Stimulated activated CD8-positive, alpha-beta memory T cell treated with anti-CD3 and anti-CD28 coated beads, Interleukin-2, amount 100 ng/mL, for 1 hour (primary cell): Measurements from ENCODE around the gene TRABD2B.

Experiments
- DNase-seq, 2 donors: peaks; one replicate each; pipeline ENCODE4 v3.0.0-alpha.2; 2020; ENCODE audit warnings: low read depth in 2 of 2

Gene TRABD2B

DNA sequence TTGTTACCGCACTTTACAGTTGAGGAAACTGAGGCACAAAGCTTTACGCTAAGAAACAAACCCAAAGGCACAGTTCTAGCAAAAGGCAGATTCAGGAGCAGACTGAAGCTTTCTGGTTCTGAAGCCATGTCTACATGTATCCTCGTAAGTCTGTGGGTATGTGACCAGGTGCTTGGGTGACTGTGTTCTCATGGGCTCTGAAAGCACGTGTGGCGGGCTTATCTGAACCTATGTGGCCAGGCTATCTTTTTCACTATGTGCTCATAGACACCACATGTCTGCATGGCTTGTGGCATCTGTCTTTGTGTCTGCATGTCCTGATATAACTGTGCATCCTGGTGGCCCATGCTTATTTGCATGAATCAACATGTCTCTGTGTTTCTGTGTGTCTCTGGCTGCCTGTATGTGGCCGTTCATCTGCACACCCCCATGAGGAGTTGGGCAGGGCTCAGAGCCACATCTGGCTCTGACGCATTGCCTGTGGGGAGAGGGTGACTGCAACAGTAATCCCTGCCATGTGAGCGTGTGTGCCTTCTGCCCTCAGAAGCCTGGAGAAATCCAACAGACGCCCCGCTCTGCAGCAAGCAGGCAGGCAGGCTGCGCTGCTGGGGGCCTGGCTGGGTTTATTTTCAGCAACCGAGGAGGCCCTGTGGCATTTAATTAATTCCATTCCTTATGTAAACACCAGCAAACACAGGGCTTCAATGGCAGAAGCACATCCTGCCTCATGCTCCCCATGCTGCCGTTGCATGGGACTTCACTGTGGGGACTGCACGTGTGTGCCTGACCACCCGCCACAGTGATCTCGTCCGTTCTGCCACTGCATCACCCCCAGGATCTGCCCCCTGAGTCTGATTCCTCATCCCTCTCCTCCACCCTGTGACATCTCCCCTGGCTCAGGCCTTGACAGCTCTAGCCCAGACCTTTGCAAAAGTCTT lies 115.4 kb downstream of the TRABD2B start:
- DNase-seq: no peak

DNA sequence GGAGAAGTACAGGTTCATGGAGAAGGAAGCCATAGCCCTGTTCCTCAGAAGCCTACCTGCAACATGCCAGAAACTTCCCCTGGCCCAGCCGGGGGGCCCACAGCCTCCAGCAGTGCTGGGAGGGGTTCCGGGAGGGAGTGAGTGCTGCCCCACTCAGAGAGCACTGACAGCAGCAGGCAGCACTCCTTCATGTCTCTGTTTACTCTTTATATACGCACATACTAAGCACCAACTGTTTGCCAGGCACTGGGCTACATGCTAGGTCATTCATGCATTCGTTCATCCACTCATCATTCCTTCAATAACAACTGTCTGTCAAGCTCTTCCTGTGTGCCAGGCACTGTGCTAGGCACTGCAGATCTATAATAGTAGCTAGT lies 120.6 kb downstream of the TRABD2B start:
- DNase-seq: no peak

DNA sequence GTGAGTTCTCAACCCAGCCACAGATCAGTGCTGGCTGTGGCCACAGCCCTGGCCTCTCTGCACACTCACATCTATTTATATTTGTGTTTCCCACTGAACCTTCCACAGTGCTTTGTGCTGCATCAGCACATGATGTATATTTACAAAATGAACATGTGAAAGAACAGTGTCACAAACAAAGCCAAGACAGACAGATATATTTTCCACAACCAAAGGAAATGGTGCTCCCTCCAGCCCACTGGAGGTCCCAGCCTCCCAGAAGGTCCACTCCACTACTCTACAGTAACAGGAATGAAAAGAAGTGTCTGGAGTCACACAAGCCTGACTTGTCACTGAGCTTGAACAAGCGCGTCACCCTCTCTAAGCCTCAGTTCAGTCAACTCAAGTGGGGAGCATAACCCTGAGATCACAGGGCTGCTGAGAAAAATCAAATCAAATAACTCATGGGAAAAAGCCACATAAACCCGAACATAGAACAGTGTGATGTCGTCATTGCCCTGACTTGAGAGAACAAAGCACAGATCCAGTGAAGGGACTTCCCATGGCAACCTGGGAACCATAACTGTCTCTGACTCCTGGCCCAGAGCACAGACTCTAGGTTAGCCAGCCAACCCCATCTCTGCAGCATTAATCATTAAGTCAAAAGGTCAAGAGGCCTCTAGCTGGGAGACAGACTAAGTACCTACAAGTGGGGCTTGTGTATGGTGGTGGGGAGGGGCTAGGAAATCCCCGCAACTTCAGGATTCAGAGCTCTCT lies 121.2 kb downstream of the TRABD2B start:
- no peak for DNase-seq

DNA sequence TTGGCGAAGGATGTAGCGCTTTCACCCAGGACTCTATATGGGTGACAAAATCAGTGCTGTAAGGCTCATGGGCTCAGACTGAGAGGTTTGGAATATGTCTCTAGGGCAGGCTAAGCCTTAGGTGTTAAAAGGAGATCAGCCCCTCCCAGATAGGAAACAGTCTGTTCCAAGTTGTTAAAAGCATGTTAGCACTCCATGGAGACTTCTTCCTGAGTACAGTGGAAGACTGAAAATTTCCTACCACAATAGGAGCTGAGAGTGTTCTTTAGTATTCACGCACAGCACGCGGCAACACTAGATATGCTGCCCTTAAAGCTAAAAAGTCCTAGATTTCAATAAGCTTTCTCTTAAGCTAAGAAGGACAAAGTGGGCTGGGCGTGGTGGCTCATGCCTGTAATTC lies 122.1 kb downstream of the TRABD2B start:
- DNase-seq: no peak

DNA sequence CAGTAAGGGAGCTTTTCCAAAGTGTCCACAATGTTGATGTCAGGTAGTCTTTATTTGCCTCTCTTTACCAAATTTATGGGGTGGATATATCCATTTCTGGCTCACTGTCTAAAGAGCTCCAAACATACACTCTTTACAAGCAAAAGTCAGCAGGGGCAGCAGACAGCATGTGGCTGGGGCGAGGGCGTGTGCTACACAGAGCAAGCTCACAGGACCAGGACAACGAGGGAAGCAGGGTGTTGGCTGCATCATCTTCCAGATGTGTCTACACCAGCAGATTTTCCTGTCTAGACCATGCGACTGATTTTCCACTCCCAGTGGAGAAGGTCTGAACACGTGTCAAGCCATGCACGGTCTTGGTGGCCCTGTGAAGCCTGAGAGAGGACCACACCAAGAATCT lies 123.8 kb downstream of the TRABD2B start:
- DNase-seq: no peak

DNA sequence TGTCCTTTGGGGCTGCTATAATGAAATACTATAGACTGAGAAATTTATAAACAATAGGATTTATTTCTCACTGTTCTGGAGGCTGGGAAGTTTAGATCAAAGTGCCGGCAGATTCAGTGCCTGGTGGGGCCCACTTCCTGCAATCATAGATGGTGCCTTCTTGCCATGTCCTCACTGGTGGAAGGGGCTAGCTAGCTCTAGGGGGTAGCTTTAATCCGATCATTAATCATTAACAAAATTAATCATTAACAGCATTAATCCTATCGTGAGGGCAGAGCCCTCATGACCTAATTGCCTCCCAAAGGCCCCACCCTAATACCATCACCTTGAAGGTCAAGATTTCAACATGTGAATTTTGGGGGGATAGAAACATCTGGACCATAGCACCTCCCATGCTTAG lies 124.3 kb downstream of the TRABD2B start:
- DNase-seq: no peak

DNA sequence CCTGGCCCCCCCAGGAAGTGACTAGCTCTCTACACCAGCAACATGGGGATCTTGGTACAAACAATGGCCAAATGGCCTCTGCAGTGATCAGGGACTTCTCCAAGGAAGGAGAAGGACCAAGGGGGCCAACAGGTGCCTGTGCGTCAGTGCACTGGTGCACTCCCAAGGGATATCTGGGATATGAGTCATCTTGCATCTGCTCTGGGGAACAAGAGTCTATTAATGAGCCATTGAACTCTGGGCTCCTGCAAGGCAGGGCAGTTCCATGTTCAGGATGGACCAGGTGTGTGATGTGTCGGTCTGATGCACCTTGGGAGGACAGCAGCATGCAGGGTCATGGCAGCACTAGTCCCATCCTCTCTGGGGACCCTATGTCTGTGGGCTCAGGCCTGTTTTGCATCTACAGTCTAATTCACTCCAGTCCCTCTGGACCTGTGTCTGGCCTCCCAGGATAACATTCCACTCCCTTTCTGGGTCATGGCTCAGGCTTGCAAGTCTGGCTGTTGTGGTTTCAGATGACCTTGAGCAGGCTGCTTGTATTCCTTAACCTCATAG lies 125.3 kb downstream of the TRABD2B start:
- no peak for DNase-seq

DNA sequence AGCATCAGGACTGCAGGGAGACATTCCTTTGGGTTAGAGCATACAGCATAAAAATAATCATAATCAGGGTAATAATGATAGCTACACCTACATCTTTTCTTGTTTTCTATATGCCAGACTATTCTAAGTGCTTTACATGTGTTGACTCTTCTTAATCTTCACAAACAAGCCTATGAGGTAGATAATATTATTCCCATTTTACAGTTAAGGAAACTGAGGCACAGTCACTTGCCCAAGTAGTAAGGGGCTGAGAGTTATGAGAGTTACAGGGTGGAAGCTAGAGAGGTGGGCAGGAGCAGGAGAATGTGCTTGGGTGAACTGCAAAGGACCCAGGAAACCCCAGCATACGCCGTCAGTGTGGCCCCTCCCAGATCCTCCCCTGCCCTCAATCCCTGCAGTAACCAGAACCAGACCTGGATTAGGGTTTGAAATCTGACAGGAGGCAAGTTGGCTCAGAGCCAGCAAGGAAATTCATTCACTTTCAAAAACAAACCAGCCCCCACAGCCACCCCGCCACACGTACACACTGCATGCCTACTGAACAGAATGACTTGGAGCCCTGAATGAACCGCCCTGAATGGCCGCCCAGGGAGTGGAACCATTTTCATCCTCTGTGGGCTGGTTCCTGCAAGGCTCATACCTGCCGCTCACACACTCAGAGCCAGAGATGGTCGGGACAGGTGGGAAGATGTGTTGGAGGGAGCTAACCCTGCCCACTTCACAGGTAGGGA lies 126.1 kb downstream of the TRABD2B start:
- no peak for DNase-seq

DNA sequence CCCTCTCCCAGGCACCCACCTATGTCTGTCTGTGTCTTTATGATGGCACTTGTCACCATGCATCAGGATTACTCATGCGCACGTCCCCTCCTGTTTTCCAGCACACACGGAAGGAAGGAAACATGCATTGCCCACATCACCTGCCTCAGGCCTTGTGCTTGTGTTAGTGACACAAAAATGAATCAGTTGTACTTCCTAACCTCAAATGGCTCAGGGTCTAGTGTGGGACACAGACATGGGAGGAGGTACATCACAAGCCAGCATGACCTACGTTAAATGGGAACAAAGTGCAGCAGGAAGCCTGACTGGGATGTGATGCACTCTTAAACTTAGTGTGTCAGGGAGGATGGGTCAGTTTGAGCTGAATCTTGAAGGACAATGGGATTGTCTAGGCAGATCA lies 126.7 kb downstream of the TRABD2B start:
- no peak for DNase-seq

DNA sequence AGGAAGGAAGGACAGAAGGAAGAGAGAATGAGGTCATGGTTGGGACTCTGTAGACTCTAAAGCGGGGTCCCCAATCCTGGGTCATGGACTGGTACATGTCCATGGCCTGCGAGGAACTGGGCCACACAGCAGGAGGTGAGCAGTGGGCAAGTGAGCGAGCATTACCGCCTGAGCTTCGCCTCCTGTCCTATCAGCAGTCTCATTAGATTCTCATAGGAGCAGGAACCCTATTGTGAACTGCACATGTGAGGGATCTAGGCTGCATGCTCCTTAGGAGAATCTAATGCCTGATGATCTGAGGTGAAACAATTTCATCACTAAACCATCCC lies 128.9 kb downstream of the TRABD2B start:
- DNase-seq: no peak

DNA sequence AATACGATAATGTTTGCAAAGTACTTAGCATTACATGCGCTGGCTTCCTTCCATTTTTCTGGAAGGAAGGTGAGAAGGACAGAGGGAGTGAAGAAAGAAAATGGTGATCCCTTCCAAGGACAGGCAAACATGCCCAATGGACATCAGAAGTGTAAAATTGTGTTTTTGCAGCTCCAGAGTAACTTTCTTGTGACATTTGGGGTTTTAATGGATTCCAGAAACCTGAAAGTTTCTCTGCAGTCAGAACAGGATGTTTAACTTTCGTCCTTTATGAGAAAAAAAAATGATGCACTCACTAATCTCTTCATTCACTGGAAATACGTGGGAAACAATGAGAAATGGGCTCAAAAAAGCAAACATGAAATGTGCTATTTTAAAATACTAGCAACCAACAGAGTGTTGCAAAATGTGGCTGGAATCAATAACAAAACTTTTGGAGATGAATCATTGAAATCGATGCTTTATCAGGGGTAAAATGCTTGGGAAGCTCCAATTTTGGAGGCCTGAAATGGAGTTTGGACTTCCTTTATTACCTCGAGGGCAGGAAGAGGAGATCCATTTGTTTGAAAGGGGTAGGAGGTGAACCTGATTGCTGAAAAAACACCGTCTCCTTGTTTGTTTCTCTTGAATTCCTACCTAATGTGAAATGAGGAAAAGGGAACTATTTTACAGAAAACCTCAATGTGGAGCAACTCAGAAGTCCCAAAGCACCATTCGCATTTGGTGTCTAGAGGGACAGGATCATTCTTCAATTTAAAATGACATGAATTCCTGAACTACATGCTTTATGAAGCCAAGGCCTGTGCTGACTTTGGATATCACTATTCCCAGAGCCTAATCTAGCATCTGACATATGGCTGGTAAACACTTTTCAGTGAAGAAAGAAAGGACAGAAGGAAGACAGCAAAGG lies 129.5 kb downstream of the TRABD2B start:
- no peak for DNase-seq

DNA sequence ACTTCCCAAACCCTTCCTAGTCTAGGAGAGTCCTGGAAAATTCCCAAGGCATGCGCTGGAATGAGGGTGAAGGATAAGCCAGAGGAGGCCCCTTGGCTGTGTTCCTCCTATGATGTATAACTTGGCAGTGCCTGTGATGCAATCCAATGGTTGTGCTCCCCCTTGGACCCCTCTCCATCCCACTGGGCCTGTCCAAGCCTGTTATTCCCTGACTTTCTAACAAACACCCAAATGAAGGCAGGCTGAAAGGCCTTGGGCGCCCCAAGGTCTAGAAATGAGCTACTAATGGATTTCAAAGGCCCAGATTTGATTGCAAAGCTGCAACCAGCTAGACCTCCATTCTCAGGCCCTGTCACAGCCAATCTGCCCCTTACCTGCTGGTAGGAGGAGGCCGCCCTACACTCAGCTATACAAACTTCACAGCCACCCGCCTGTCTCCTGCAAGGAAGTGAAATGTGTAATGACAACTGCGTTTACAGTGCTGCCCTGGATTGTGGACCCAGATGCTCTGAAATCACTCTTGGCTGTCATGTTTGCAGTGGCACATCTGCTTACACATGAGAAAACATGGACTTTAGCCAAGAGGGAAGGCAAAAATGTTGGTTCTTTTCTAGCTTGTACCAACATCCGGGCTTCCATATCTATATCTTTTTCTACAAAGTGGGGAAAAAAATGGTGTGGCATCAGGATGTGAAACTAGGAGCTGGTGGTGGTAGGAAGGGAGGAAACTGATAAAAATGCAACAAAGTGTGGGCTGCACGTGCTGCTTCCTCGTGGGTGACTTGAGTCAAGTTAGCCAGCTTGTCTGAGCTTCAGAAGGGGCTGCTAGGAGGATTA lies 130.4 kb downstream of the TRABD2B start:
- DNase-seq: no peak

DNA sequence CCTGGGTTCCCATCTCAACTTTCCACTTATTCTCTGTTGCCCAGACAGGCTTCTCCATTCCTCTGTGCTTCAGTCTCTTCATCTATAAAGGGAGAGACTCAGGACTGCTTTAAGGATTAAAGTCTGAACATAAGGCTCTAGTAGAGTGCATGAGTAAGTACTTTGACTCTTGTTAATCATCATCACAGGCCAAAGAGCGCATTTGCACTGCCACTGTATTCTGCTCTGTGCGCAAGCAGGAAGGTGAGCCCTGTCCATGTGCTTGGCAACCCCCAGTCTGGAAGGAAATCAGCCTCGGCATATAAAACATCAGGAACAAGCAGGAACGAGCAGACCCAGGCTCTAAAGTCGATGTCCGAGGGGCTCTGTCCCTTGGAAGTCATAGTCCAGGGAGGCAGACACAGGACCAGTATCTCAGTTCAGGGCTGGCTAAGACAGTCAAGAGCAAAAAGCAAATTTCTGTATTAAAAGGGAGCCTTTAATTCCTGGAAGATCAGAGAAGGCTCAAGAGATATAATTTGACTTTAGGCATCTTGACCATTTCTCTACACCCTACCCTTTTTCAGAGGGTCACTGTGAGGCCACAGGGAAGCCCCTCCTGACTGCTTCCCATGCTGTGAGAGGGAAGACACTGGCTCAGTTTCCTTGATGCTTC lies 131.2 kb downstream of the TRABD2B start:
- DNase-seq: no peak

DNA sequence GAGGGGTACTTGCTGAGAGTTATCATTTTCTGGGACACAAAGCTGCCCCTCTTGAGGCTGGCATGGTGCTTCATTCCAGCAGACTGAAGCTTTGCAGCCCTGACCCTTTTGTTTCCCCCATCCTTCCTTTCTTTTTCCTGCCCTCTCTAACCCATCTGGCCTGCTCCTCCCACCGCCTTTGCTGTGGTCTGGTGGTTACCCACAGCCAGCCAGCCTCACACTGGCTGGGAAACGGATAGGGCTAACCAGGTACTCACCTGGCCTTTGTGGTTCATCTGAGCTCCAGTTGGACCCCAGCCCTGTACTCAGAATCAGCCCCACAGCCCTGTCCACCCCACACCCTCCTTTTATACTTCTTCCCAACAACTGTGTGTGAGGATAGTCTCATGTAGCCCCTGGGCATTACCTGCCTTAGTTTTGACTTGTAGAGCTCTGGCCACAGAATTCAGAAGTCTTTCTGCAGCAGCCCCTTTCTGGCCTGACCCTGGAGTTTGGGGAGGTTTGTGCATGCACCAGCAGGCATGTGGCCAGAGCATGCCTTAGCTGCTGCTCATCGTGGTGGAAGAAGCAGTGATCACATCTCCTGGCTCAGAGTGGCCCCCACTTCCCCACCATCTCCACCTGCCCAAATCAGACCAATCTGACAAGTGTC lies 138.0 kb downstream of the TRABD2B start:
- DNase-seq: no peak

DNA sequence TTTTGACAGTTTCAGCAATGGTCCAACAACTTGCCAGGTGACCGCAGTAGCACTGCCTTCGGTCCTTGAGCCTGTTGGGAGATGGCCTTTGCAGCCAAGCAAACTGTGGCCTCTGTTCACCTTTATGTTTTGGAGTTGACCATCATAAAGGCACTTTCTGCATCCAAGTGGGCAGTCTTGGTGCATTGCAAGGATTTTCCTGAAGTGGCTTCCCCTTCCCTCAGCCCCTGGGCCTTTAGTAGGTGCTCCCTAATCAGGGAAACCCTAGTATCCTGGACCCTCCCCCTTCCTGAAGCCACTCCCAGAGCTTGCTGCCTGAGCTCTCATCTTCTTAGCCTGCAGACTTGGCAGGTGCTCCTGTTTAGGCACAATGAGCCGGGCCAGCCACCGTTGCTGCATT lies 140.2 kb downstream of the TRABD2B start:
- DNase-seq: no peak

DNA sequence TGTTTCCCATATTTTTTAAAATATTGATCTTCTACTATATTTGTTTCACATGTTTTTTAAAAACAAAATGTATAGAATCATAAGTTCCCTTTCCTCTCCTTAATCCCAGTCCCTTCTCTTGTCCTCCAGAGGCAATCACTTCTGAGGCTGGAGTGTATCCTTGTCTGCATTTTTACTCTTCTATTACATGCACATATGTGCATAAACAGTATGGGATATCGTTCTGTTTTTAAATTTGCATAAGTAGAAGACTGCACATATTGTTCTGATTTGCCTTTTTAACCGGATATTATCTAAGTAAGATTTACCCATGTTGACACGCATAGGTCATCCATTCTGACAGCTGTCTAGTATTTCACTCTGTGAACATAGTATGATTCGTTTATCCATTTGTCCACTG lies 142.0 kb downstream of the TRABD2B start:
- DNase-seq: no peak

DNA sequence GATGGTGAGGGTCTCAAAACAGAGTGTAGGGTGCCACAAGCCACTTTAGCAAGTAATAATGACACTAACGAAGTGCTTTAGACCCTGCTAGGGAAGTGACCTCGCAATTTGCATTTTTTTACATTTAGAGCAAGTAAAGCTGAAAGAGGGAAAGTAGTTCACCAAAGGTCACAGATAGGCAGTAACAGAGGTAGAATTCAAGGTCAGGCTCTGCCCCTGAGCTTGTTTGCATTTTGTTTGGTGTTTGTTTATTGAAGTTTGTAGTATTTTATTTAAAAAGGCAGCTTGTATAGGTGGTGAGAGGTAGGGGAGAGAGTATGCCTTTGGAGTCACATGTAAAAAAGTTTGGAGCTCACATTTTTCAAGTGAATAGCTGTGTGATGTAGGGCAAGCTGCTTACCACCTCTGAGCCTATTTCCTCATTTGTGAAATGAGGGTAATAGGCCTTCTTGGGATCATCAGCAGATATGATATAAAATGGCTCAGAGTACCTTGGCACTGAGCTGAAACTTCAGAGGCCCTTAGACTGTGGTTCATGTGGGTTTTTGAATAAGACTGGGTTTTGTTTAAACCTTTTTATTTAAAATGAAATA lies 142.5 kb downstream of the TRABD2B start:
- no peak for DNase-seq

DNA sequence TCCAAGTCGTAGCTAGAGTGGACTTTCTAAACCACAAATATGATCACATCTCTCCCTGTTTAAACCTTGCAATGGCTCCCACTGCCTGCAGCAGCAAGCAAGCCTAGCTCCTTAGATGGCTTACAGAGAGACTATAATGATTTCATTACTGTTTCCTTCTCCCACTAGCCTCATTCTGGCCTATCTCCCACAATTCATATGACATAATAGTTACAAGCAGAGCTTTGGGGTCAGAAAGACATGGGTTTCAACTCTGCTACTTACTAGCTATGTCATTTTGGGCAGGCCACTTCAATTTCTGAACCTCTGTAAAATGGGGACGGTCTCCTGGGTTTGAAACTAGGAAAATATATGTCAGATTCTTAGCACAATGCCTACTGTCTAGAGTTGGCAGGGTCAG lies 143.3 kb downstream of the TRABD2B start:
- no peak for DNase-seq

DNA sequence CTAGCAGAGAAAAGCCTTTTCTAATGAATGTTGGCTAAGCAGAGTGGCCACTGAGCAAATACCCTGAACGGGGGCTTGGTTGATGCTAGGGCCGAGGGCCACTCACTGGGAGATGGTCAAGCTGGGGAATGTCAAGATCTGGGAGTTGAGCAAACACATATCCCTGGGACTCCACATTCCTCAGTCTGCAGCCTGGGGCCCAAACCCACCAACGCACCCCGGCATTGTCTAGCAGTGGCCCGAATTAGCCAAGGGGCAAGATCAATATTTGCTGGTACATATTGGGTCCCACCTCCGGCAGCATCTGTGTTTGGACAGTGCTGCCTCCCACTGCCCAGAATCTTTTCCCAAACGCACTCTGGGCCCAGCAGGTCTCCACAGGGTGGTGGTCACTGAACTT lies 144.1 kb downstream of the TRABD2B start:
- no peak for DNase-seq
